Measurements from ENCODE around the gene HNRNPUL1.

DNA sequence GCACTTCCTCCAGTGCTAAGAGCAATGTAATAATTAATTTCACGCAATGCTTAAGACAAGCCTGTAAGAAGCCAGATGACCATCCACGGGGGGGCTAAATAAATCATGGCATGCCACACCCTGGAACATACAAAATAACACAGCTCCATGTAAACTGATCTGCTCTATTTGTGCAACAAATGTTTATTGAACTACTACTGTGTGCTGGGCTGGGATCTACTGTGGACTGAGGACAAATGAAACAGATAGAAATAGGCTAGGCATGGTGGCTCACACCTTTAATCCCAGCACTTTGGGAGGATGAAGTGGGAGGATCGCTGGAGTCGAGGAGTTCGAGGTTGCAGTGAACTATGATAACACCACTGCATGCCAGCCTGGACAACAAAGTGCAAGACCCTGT lies 68.3 kb downstream of the HNRNPUL1 start:
- no peak for TF ChIP-seq ZNF384 (IDR thresholded peaks at IDR 0.05)
- no peak for TF ChIP-seq BHLHE40 (IDR thresholded peaks at IDR 0.05; ENCODE audit: borderline replicate concordance)
- no peak for TF ChIP-seq LEF1 (IDR thresholded peaks at IDR 0.05; ENCODE audit: borderline replicate concordance)

Measured in HEK293T (cell line).